ENCODE measurements around the gene GLIS2.

GLIS2 gene

GRCh38 chr16:4288148-4288921 lies 27.5 kb upstream of the GLIS2 start:
- Histone ChIP-seq H3K9me3 (ENCODE audit: control insufficient read depth, insufficient read depth, low read length) (no peaks in the 10 kb centered on the region), H3K4me1 (ENCODE audit: insufficient read depth, low read length) (peaks cover 9% of the 10 kb centered on the region), H3K36me3 (ENCODE audit: insufficient read depth, low read length) (no peaks in the 10 kb centered on the region), H3K9ac (ENCODE audit: low read depth, low read length) (no peak overlapping the region)

- Histone ChIP-seq H3K4me1 (ENCODE audit: insufficient read depth, low read length) (peaks cover 17% of the 10 kb centered on the region), H3K9ac (ENCODE audit: low read depth, low read length) (no peak overlapping the region), H3K9me3 (ENCODE audit: control insufficient read depth, insufficient read depth, low read length) (no peaks in the 10 kb centered on the region), H3K36me3 (ENCODE audit: insufficient read depth, low read length) (no peaks in the 10 kb centered on the region)
Observed at GRCh38 chr16:4290236-4290830, 25.5 kb upstream of the GLIS2 start.

DNA sequence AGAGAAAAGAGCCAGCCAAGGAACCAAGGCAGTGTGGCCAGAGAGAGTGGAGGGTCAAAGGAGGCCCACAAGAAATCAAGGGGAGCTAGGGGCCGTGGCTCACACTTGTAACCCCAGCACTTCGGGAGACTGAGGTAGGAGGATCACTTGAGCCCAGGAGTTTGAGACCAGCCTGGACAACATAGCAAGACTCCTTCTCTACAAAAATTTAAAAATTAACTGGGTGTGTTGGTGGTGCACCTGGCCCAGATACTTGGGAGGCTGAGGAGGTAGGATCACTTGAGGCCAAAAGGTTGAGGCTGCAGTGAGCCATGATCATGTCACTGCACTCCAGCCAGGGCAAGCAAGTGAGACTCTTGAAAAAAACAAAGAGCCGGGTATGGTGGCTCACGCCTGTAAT lies 24.2 kb upstream of the GLIS2 start:
- H3K36me3 ChIP-seq (ENCODE audit: insufficient read depth, low read length): no peaks in the 10 kb centered on the region
- peaks cover 15% of the 10 kb centered on the region for H3K4me1 ChIP-seq (ENCODE audit: insufficient read depth, low read length)
- H3K9ac ChIP-seq (ENCODE audit: low read depth, low read length): no peak overlapping the region

DNA sequence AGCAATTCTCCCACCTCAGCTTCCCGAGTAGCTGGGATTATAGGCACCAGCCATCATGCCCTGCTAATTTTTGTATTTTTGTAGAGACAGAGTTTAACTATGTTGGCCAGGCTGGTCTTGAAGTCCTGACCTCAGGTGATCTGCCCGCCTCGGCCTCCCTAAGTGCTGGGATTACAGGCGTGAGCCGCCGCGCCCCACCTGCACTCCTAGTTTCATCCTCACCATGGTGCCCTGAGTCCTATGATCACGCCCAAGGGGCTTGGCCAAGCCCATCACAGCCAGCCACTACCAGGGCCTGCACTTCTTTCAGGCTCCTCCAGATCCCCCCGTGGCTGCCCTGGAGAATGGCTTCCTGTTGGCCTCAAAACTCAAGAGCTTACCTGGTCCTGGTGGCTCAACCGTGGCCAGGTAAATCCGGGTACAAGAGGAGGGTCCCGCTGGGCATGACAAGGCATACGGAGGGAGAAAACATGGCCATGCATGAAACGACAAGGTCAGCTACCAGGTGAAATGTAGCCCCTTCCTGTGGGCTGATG lies 22.6 kb upstream of the GLIS2 start:
- H3K36me3 ChIP-seq (ENCODE audit: insufficient read depth, low read length): no peaks in the 10 kb centered on the region
- 0 out of 2 replicates have a peak overlapping the region, but pooled peaks have one; percentile 0 for H3K9ac ChIP-seq (ENCODE audit: low read depth, low read length)
- peaks cover 18% of the 10 kb centered on the region for H3K4me1 ChIP-seq (ENCODE audit: insufficient read depth, low read length)
- H3K9me3 ChIP-seq (ENCODE audit: control insufficient read depth, insufficient read depth, low read length): no peaks in the 10 kb centered on the region

More for the DNA sequence above, 24.2 kb upstream of the GLIS2 start:
- no peaks in the 10 kb centered on the region for H3K9me3 ChIP-seq (ENCODE audit: control insufficient read depth, insufficient read depth, low read length)

DNA sequence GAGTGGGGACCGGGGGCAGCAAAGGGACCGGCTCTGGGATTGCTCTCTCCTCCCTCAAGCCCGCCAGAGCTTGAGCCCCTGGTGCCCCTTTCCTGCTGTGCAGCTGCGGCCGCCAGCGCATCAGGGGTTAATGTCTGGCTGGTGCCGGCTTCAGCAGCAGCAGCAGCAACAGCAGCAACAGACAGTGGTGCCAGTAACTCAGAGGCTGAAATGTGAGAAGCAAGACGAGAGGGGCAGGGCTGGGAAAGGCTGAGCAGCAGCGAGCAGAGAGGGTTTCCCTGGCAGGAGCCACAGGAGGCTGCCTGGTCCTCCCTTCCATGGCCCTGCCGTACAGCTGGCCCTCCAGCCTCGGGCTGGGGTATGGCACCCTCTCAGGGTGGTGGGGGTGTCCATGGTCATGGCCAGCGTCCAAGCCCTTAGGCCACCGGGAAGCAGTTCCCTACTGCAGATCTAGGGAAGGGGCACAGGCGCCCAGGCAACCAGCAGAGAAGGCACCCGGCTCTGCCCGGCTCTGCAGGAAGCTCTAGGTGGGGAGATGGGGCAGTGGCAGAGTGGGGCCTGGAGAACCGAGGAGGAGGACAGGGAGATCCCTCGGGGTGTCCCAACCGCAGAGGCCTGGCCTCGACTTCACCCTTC lies 21.9 kb upstream of the GLIS2 start:
- Histone ChIP-seq H3K9me3 (ENCODE audit: control insufficient read depth, insufficient read depth, low read length) (no peaks in the 10 kb centered on the region), H3K9ac (ENCODE audit: low read depth, low read length) (peak overlapping the region; percentile 0; the same call in 1 of the 2 replicates), H3K36me3 (ENCODE audit: insufficient read depth, low read length) (no peaks in the 10 kb centered on the region), H3K4me1 (ENCODE audit: insufficient read depth, low read length) (peaks cover 23% of the 10 kb centered on the region)

GRCh38 chr16:4295581-4295980 lies 20.3 kb upstream of the GLIS2 start:
- H3K36me3 ChIP-seq (ENCODE audit: insufficient read depth, low read length): no peaks in the 10 kb centered on the region
- no peaks in the 10 kb centered on the region for H3K9me3 ChIP-seq (ENCODE audit: control insufficient read depth, insufficient read depth, low read length)
- no peak overlapping the region for H3K9ac ChIP-seq (ENCODE audit: low read depth, low read length)
- H3K4me1 ChIP-seq (ENCODE audit: insufficient read depth, low read length): peaks cover 28% of the 10 kb centered on the region

GRCh38 chr16:4297480-4297879 lies 18.4 kb upstream of the GLIS2 start:
- Histone ChIP-seq H3K9ac (ENCODE audit: low read depth, low read length) (no peak overlapping the region), H3K36me3 (ENCODE audit: insufficient read depth, low read length) (no peaks in the 10 kb centered on the region), H3K9me3 (ENCODE audit: control insufficient read depth, insufficient read depth, low read length) (no peaks in the 10 kb centered on the region), H3K4me1 (ENCODE audit: insufficient read depth, low read length) (peaks cover 25% of the 10 kb centered on the region)

DNA sequence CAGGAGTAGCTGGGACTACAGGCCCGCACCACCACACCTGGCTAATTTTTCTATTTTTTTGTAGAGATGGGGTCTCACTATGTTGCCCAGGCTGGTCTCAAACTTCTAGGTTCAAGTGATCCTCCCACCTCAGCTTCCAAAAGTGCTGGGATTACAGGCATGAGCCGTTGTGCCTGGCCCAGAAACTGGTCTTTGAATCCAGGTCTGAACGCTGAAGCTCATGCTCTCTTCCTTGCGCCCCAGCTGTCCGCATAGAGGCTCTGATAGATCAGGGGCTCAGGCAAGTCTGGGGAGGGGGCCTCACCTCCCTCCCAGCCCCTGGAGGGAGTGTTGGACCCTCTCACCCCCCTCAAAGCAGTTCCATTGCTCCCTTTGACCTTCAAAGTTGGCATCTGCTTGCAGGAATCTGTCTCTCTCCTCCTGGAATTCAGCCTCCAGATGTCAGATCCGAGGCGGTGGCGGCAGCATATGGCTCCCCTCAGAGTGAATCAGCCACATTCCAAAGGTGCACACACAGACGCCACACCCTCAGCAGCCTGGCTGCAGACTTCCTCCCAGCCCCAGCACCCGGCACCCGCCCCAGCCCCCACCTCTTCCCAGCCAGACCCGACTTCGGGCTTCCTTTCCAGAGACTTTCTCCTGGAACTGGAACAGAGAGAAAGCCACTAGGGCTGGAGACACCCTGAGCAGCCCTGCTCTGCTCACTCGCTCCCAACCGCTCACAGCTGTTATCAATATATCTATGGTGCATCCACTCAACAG lies 16.9 kb upstream of the GLIS2 start:
- Histone ChIP-seq H3K36me3 (ENCODE audit: insufficient read depth, low read length) (no peaks in the 10 kb centered on the region), H3K9ac (ENCODE audit: low read depth, low read length) (0 out of 2 replicates have a peak overlapping the region, but pooled peaks have one; percentile 3), H3K4me1 (ENCODE audit: insufficient read depth, low read length) (peaks cover 18% of the 10 kb centered on the region; the same call in 1 of the 2 replicates), H3K9me3 (ENCODE audit: control insufficient read depth, insufficient read depth, low read length) (no peaks in the 10 kb centered on the region)

GRCh38 chr16:4301177-4301576 lies 14.7 kb upstream of the GLIS2 start:
- Histone ChIP-seq H3K9me3 (ENCODE audit: control insufficient read depth, insufficient read depth, low read length) (no peaks in the 10 kb centered on the region), H3K4me1 (ENCODE audit: insufficient read depth, low read length) (peaks cover 20% of the 10 kb centered on the region; the same call in 1 of the 2 replicates), H3K36me3 (ENCODE audit: insufficient read depth, low read length) (peaks cover 2% of the 10 kb centered on the region; the same call in 1 of the 2 replicates), H3K9ac (ENCODE audit: low read depth, low read length) (no peak overlapping the region)

DNA sequence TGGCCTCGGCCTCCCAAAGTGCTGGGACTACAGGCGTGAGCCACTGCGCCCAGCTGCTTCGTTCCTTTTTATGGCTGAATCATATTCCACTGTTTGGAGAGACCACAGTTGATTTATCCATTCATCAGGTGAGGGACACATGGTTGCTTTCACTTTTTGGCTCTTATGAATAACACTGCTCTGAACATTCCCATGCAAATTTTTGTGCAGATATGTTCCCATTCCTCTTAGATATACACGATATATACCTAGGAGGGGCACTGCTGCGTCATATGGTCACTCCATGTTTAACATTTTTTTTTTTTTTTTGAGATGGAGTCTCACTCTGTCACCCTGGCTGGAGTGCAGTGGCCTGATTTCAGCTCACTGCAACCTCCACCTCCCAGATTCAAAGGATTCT lies 13.9 kb upstream of the GLIS2 start:
- Histone ChIP-seq H3K9ac (ENCODE audit: low read depth, low read length) (no peak overlapping the region), H3K4me1 (ENCODE audit: insufficient read depth, low read length) (peaks cover 23% of the 10 kb centered on the region; the same call in 1 of the 2 replicates), H3K36me3 (ENCODE audit: insufficient read depth, low read length) (peaks cover 2% of the 10 kb centered on the region; the same call in 1 of the 2 replicates), H3K9me3 (ENCODE audit: control insufficient read depth, insufficient read depth, low read length) (no peaks in the 10 kb centered on the region)

DNA sequence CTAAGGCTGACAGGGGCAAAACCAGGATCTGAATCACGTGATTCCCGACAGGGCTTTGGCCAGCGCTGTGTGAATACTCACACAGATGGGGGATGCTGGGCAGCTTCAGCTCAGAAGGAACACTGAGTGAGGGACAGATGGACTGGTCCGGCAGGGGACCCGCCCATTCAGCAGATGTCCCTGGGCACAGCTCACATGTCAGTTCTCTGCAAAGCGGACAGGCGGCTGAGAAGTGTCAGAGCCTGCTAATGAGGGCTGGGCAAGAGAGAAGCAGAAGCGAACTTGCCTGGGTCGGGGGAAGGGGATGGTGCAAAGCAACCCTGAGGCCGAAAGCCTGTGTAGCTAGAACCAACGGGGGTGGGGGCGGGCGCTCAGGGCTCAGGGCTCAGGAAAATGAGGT lies 11.9 kb upstream of the GLIS2 start:
- Histone ChIP-seq H3K9ac (ENCODE audit: low read depth, low read length) (no peak overlapping the region), H3K36me3 (ENCODE audit: insufficient read depth, low read length) (peaks cover 2% of the 10 kb centered on the region; the same call in 1 of the 2 replicates), H3K9me3 (ENCODE audit: control insufficient read depth, insufficient read depth, low read length) (no peaks in the 10 kb centered on the region), H3K4me1 (ENCODE audit: insufficient read depth, low read length) (peaks cover 14% of the 10 kb centered on the region; the same call in 1 of the 2 replicates)

GRCh38 chr16:4306470-4307214 lies 9.2 kb upstream of the GLIS2 start:
- H3K4me1 ChIP-seq (ENCODE audit: insufficient read depth, low read length): peaks cover 17% of the 10 kb centered on the region; the same call in 1 of the 2 replicates
- H3K9ac ChIP-seq (ENCODE audit: low read depth, low read length): peak overlapping the region; percentile 85
- peaks cover 2% of the 10 kb centered on the region; the same call in 1 of the 2 replicates for H3K36me3 ChIP-seq (ENCODE audit: insufficient read depth, low read length)
- no peaks in the 10 kb centered on the region for H3K9me3 ChIP-seq (ENCODE audit: control insufficient read depth, insufficient read depth, low read length)

Measured in ES-I3 (cell line).